Measurements from ENCODE around the gene SLC44A5. TPM values are rescaled to one million over a fixed set of nuclear protein-coding genes. Genes with fewer than 3 reads are reported as not detected.

Gene SLC44A5
- total RNA-seq, 4 donors from 2014 or later, result 0.11 to 2.0 (median 0.87) TPM

GRCh38 chr1:75554870-75555269, 56.0 kb downstream of the SLC44A5 start:
- WGBS, 2 donors, result 93 to 97% methylated on average over 1 of the region's 1 CpG
- Histone ChIP-seq H3K4me3 (replicated peaks in 1 of 3) (no peak overlapping the region), H3K27me3 (no peaks in the 10 kb centered on the region), H3K36me3 (no peaks in the 10 kb centered on the region), H3K4me1 (no peaks in the 10 kb centered on the region), H3K9me3 (no peaks in the 10 kb centered on the region), H3K27ac (no peak overlapping the region)
- DNase-seq, result no peak
- no peak for TF ChIP-seq POLR2A (IDR thresholded peaks at IDR 0.05)
- TF ChIP-seq, protein P1, sequence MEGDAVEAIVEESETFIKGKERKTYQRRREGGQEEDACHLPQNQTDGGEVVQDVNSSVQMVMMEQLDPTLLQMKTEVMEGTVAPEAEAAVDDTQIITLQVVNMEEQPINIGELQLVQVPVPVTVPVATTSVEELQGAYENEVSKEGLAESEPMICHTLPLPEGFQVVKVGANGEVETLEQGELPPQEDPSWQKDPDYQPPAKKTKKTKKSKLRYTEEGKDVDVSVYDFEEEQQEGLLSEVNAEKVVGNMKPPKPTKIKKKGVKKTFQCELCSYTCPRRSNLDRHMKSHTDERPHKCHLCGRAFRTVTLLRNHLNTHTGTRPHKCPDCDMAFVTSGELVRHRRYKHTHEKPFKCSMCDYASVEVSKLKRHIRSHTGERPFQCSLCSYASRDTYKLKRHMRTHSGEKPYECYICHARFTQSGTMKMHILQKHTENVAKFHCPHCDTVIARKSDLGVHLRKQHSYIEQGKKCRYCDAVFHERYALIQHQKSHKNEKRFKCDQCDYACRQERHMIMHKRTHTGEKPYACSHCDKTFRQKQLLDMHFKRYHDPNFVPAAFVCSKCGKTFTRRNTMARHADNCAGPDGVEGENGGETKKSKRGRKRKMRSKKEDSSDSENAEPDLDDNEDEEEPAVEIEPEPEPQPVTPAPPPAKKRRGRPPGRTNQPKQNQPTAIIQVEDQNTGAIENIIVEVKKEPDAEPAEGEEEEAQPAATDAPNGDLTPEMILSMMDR (IDR thresholded peaks at IDR 0.05), result no peak
- intact Hi-C loops (cut with DNase I), result no loop called here

DNA sequence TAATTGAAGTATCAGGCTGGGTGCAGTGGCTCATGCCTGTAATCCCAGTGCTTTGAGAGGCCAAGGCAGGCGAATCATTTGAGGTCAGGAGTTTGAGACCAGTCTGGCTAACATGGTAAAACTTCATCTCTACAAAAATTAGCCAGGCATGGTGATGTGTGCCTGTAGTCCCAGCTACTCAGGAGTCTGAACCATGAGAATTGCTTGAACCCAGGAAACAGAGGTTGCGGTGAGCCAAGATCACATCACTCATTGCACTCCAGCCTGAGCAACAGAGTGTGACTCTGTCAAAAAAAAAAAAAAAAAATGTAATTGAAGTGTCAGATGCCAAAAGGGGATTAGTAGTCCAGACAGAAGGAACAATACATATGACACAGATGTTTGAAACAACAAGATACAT, 56.7 kb downstream of the SLC44A5 start:
- Histone ChIP-seq H3K36me3 (no peaks in the 10 kb centered on the region), H3K27me3 (no peaks in the 10 kb centered on the region), H3K4me3 (replicated peaks in 1 of 3) (no peak overlapping the region), H3K4me1 (no peaks in the 10 kb centered on the region), H3K27ac (no peak overlapping the region), H3K9me3 (no peaks in the 10 kb centered on the region)
- no peak for TF ChIP-seq POLR2A (IDR thresholded peaks at IDR 0.05)
- TF ChIP-seq, protein P1 (IDR thresholded peaks at IDR 0.05), result no peak
- DNase-seq, result no peak
- intact Hi-C loops (cut with DNase I), result no loop called here
- WGBS, 2 donors, result 79 to 92% methylated on average over 2 of the region's 2 CpGs

GRCh38 chr1:75550559-75550958, 60.4 kb downstream of the SLC44A5 start:
- no peaks in the 10 kb centered on the region for H3K27me3 ChIP-seq
- no peak overlapping the region for H3K4me3 ChIP-seq (replicated peaks in 1 of 3)
- no peaks in the 10 kb centered on the region for H3K36me3 ChIP-seq
- DNase-seq, result no peak
- no peak overlapping the region for H3K27ac ChIP-seq
- no peaks in the 10 kb centered on the region for H3K4me1 ChIP-seq
- intact Hi-C loops (cut with DNase I), result no loop called here
- TF ChIP-seq, protein P1 (IDR thresholded peaks at IDR 0.05), result no peak
- TF ChIP-seq POLR2A (IDR thresholded peaks at IDR 0.05), result no peak
- H3K9me3 ChIP-seq, result no peaks in the 10 kb centered on the region

- Histone ChIP-seq H3K9me3 (no peaks in the 10 kb centered on the region), H3K4me1 (no peaks in the 10 kb centered on the region), H3K27ac (no peak overlapping the region), H3K27me3 (no peaks in the 10 kb centered on the region), H3K4me3 (replicated peaks in 1 of 3) (no peak overlapping the region), H3K36me3 (no peaks in the 10 kb centered on the region)
- no peak for DNase-seq
- intact Hi-C loops (cut with DNase I), result no loop called here
- no peak for TF ChIP-seq POLR2A (IDR thresholded peaks at IDR 0.05)
- TF ChIP-seq, protein P1 (IDR thresholded peaks at IDR 0.05), result no peak
- WGBS, 2 donors, result 76 to 81% methylated on average over 3 of the region's 3 CpGs
Observed at GRCh38 chr1:75548721-75549480, 62.0 kb downstream of the SLC44A5 start.

- no peak for DNase-seq
- no peaks in the 10 kb centered on the region for H3K4me1 ChIP-seq
- no peak overlapping the region for H3K27ac ChIP-seq
- H3K27me3 ChIP-seq, result no peaks in the 10 kb centered on the region
- intact Hi-C loops (cut with DNase I), result no loop called here
- no peaks in the 10 kb centered on the region for H3K9me3 ChIP-seq
- no peak overlapping the region for H3K4me3 ChIP-seq (replicated peaks in 1 of 3)
- TF ChIP-seq POLR2A (IDR thresholded peaks at IDR 0.05), result no peak
- TF ChIP-seq, protein P1 (IDR thresholded peaks at IDR 0.05), result no peak
- H3K36me3 ChIP-seq, result no peaks in the 10 kb centered on the region
Observed at GRCh38 chr1:75543705-75544104, 67.2 kb downstream of the SLC44A5 start.

Data from thyroid gland (tissue), 4 donors.